KMS-11 (cell line): Measurements from ENCODE around the gene DDX1.

ENCODE experiments used
- H2AFZ ChIP-seq: fragments of 200-600 bp; sonication (generic); 2 replicates; pipeline ENCODE4 v1.6.1; 2016; ENCODE audit warnings: antibody characterized with exemption, mixed run types, low read depth
- H3K27ac ChIP-seq: fragments of 200-600 bp; sonication (generic); 2 replicates; pipeline ENCODE4 v1.6.1; 2016; ENCODE audit warnings: mild to moderate bottlenecking, mixed run types
- H3K27me3 ChIP-seq: fragments of 200-600 bp; sonication (generic); 2 replicates; pipeline ENCODE4 v1.6.1; 2017; ENCODE audit warnings: mild to moderate bottlenecking, low read depth, mixed run types, moderate library complexity; ENCODE audit not compliant: insufficient read depth
- H3K36me3 ChIP-seq: fragments of 200-600 bp; sonication (generic); 2 replicates; pipeline ENCODE4 v1.6.1; 2017; ENCODE audit warnings: mild to moderate bottlenecking, mixed run types; ENCODE audit not compliant: insufficient read depth
- H3K4me1 ChIP-seq: fragments of 200-600 bp; sonication (generic); 2 replicates; pipeline ENCODE4 v1.6.1; 2016; ENCODE audit warnings: mild to moderate bottlenecking, low read depth, mixed run types; ENCODE audit not compliant: poor library complexity, severe bottlenecking
- H3K4me2 ChIP-seq: fragments of 200-600 bp; sonication (generic); 2 replicates; pipeline ENCODE4 v1.7.0; 2016; ENCODE audit warnings: mild to moderate bottlenecking, mixed run types
- H3K4me3 ChIP-seq: fragments of 200-600 bp; sonication (generic); IDR thresholded peaks from 2 replicates; pipeline ENCODE4 v1.6.1; 2017; ENCODE audit warnings: low read depth, low read length, mixed read lengths; ENCODE audit not compliant: insufficient read depth
- H3K79me2 ChIP-seq: fragments of 200-600 bp; sonication (generic); 2 replicates; pipeline ENCODE4 v1.6.1; 2016; ENCODE audit warnings: low read depth, mixed run types; ENCODE audit not compliant: insufficient read depth
- H3K9ac ChIP-seq: fragments of 200-600 bp; sonication (generic); 2 replicates; pipeline ENCODE4 v1.6.1; 2016; ENCODE audit warnings: mild to moderate bottlenecking, mixed run types
- H4K20me1 ChIP-seq: fragments of 200-600 bp; sonication (generic); 2 replicates; pipeline ENCODE4 v1.6.1; 2016; ENCODE audit warnings: mild to moderate bottlenecking, mixed run types; ENCODE audit not compliant: insufficient read depth
- CTCF ChIP-seq: fragments of 200-600 bp; sonication (generic); conservative IDR thresholded peaks from 2 replicates; pipeline ENCODE4 v1.6.1; 2017; ENCODE audit warnings: low read depth, mild to moderate bottlenecking, antibody characterized with exemption, low read length, moderate library complexity, mixed read lengths

Gene DDX1

GRCh38 chr2:15633043-15633970, 41.6 kb downstream of the DDX1 start:
- Histone ChIP-seq H3K4me3 (no peak overlapping the region), H3K79me2 (no peaks in the 10 kb centered on the region), H3K27me3 (no peaks in the 10 kb centered on the region), H4K20me1 (no peaks in the 10 kb centered on the region), H2AFZ (no peak overlapping the region), H3K4me1 (peaks cover 16% of the 10 kb centered on the region), H3K9ac (no peak overlapping the region), H3K36me3 (no peaks in the 10 kb centered on the region; the same call in 1 of the 2 replicates), H3K4me2 (no peak overlapping the region), H3K27ac (no peak overlapping the region)
- no peak for TF ChIP-seq CTCF

GRCh38 chr2:15633971-15634346, 42.3 kb downstream of the DDX1 start:
- Histone ChIP-seq H3K79me2 (no peaks in the 10 kb centered on the region), H3K4me1 (peaks cover 16% of the 10 kb centered on the region), H3K4me3 (no peak overlapping the region), H3K36me3 (no peaks in the 10 kb centered on the region; the same call in 1 of the 2 replicates), H3K27me3 (no peaks in the 10 kb centered on the region), H3K4me2 (no peak overlapping the region), H3K27ac (no peak overlapping the region), H2AFZ (no peak overlapping the region), H3K9ac (no peak overlapping the region), H4K20me1 (no peaks in the 10 kb centered on the region)
- TF ChIP-seq CTCF, result no peak

- H3K4me1 ChIP-seq, result peaks cover 16% of the 10 kb centered on the region
- no peaks in the 10 kb centered on the region for H3K79me2 ChIP-seq
- no peak overlapping the region for H2AFZ ChIP-seq
- no peaks in the 10 kb centered on the region for H4K20me1 ChIP-seq
- H3K27me3 ChIP-seq, result no peaks in the 10 kb centered on the region
- TF ChIP-seq CTCF, result no peak
- no peak overlapping the region for H3K4me2 ChIP-seq
- H3K4me3 ChIP-seq, result no peak overlapping the region
- no peak overlapping the region for H3K9ac ChIP-seq
- no peak overlapping the region for H3K27ac ChIP-seq
- H3K36me3 ChIP-seq, result no peaks in the 10 kb centered on the region; the same call in 1 of the 2 replicates
Measured at GRCh38 chr2:15634846-15635490, 43.3 kb downstream of the DDX1 start.

GRCh38 chr2:15636972-15637785, 45.5 kb downstream of the DDX1 start:
- Histone ChIP-seq H3K36me3 (no peaks in the 10 kb centered on the region; the same call in 1 of the 2 replicates), H3K27ac (no peak overlapping the region), H4K20me1 (no peaks in the 10 kb centered on the region), H2AFZ (no peak overlapping the region), H3K4me2 (no peak overlapping the region), H3K4me1 (peaks cover 13% of the 10 kb centered on the region), H3K9ac (no peak overlapping the region), H3K79me2 (no peaks in the 10 kb centered on the region), H3K27me3 (no peaks in the 10 kb centered on the region), H3K4me3 (no peak overlapping the region)
- TF ChIP-seq CTCF, result peak; percentile 98
